Prostate gland (tissue), 2 donors: ENCODE measurements around the gene IGSF23.

ENCODE experiments used
- POLR2A ChIP-seq: fragments of 450-650 bp; IDR thresholded peaks from one replicate; pipeline ENCODE4 v1.6.1; 2016; ENCODE audit warnings: antibody characterized with exemption, mild to moderate bottlenecking
- POLR2AphosphoS5 ChIP-seq: sonication (generic); formaldehyde crosslinking; IDR thresholded peaks from one replicate; pipeline ENCODE4 v1.6.1; 2017; ENCODE audit warnings: antibody characterized with exemption
- TF ChIP-seq, protein P1 (sequence below), 4 experiments: fragments of 200-600 bp in 2 of 4; fragments of 450-650 bp in 2 of 4; sonication (generic) in 2 of 4; IDR thresholded peaks; 1 replicate in 3 of 4; 2 replicates in 1 of 4; pipeline ENCODE4 v1.5.1; 2016 to 2019; ENCODE audit warnings: antibody characterized with exemption in 4 of 4, mild to moderate bottlenecking in 2 of 4, moderate library complexity in 2 of 4

DNA sequence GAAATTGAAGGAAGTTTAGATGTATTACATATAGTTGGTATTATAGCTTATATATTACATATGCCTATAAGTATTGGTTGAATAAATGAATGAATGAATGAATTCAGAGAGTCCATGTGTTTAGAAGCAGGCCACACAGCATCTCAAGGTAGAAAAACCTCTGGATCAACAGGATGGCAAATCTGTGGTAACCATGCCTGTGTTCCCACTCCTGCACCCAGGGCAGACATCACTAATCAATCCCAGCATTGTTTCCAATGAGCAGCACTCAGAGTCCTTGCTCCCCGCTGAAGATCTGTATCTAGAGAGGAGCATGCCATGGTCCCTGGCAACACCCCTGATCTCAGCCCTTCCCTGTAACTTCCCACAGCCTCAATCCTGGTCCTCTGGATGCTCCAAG lies 58.9 kb downstream of the IGSF23 start:
- TF ChIP-seq POLR2AphosphoS5 (no peak), POLR2A (no peak)
- TF ChIP-seq, protein P1, sequence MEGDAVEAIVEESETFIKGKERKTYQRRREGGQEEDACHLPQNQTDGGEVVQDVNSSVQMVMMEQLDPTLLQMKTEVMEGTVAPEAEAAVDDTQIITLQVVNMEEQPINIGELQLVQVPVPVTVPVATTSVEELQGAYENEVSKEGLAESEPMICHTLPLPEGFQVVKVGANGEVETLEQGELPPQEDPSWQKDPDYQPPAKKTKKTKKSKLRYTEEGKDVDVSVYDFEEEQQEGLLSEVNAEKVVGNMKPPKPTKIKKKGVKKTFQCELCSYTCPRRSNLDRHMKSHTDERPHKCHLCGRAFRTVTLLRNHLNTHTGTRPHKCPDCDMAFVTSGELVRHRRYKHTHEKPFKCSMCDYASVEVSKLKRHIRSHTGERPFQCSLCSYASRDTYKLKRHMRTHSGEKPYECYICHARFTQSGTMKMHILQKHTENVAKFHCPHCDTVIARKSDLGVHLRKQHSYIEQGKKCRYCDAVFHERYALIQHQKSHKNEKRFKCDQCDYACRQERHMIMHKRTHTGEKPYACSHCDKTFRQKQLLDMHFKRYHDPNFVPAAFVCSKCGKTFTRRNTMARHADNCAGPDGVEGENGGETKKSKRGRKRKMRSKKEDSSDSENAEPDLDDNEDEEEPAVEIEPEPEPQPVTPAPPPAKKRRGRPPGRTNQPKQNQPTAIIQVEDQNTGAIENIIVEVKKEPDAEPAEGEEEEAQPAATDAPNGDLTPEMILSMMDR (IDR thresholded peaks at IDR 0.05) = no peak
